Measurements from ENCODE around the gene SP3. TPM values are rescaled to one million over a fixed set of nuclear protein-coding genes. Genes with fewer than 3 reads are reported as not detected.

Gene SP3
- total and polyA plus RNA-seq, 8 donors, result 69.0 to 143 (median 122) TPM

GRCh38 chr2:173922068-173922467 is 43.1 kb downstream of the SP3 start:
- H3K4me3 ChIP-seq, result no peak overlapping the region
- no peaks in the 10 kb centered on the region for H3K9me3 ChIP-seq
- no peak for DNase-seq
- ATAC-seq, result no peak
- no peaks in the 10 kb centered on the region for H3K27me3 ChIP-seq
- intact Hi-C loops (cut with DNase I), result no loop called here
- peaks cover 0 to 17% of the 10 kb centered on the region in 2 donors for H3K36me3 ChIP-seq
- no peak for TF ChIP-seq CTCF (IDR thresholded peaks at IDR 0.05)
- H3K4me1 ChIP-seq, result peaks cover 0 to 49% of the 10 kb centered on the region in 2 donors
- H3K27ac ChIP-seq, result no peak overlapping the region

- DNase-seq (peak in 1 of 4 donors; percentile 26), ATAC-seq (no peak)
- Histone ChIP-seq H3K36me3 (peaks cover 0 to 68% of the 10 kb centered on the region in 2 donors), H3K27ac (no peak overlapping the region), H3K27me3 (no peaks in the 10 kb centered on the region), H3K9me3 (no peaks in the 10 kb centered on the region), H3K4me1 (peaks cover 0 to 16% of the 10 kb centered on the region in 2 donors), H3K4me3 (no peak overlapping the region)
- intact Hi-C loops (cut with DNase I), result no loop called here
- TF ChIP-seq CTCF (IDR thresholded peaks at IDR 0.05), result no peak
Measured at GRCh38 chr2:173914055-173914927, 50.9 kb downstream of the SP3 start.

GRCh38 chr2:173909846-173910245 is 55.3 kb downstream of the SP3 start:
- Histone ChIP-seq H3K27me3 (no peaks in the 10 kb centered on the region), H3K9me3 (no peaks in the 10 kb centered on the region), H3K4me3 (no peak overlapping the region), H3K27ac (no peak overlapping the region), H3K36me3 (peaks cover 0 to 83% of the 10 kb centered on the region in 2 donors), H3K4me1 (peaks cover 4 to 7% of the 10 kb centered on the region in 2 donors)
- ATAC-seq (no peak), DNase-seq (no peak)
- no peak for TF ChIP-seq CTCF (IDR thresholded peaks at IDR 0.05)
- intact Hi-C loops (cut with DNase I), result no loop called here

GRCh38 chr2:173906626-173907025 is 58.5 kb downstream of the SP3 start:
- H3K27me3 ChIP-seq, result no peaks in the 10 kb centered on the region
- intact Hi-C loops (cut with DNase I), result no loop called here
- peaks cover 0 to 72% of the 10 kb centered on the region in 2 donors for H3K36me3 ChIP-seq
- DNase-seq (no peak), ATAC-seq (peak; percentile 76)
- H3K4me3 ChIP-seq, result no peak overlapping the region
- H3K9me3 ChIP-seq, result no peaks in the 10 kb centered on the region
- TF ChIP-seq CTCF (IDR thresholded peaks at IDR 0.05), result no peak
- H3K4me1 ChIP-seq, result peaks cover 0 to 4% of the 10 kb centered on the region in 2 donors
- H3K27ac ChIP-seq, result no peak overlapping the region

GRCh38 chr2:173903601-173904394 is 61.4 kb downstream of the SP3 start:
- Histone ChIP-seq H3K27me3 (no peaks in the 10 kb centered on the region), H3K36me3 (peaks cover 0 to 44% of the 10 kb centered on the region in 2 donors), H3K4me3 (no peak overlapping the region), H3K9me3 (no peaks in the 10 kb centered on the region), H3K4me1 (peaks cover 3 to 4% of the 10 kb centered on the region in 2 donors), H3K27ac (no peak overlapping the region)
- no peak for TF ChIP-seq CTCF (IDR thresholded peaks at IDR 0.05)
- ATAC-seq, result no peak
- intact Hi-C loops (cut with DNase I), result no loop called here
- DNase-seq, result no peak

Data from left lung (tissue), 10 donors.